ENCODE results near the gene ZNF414.

DNA sequence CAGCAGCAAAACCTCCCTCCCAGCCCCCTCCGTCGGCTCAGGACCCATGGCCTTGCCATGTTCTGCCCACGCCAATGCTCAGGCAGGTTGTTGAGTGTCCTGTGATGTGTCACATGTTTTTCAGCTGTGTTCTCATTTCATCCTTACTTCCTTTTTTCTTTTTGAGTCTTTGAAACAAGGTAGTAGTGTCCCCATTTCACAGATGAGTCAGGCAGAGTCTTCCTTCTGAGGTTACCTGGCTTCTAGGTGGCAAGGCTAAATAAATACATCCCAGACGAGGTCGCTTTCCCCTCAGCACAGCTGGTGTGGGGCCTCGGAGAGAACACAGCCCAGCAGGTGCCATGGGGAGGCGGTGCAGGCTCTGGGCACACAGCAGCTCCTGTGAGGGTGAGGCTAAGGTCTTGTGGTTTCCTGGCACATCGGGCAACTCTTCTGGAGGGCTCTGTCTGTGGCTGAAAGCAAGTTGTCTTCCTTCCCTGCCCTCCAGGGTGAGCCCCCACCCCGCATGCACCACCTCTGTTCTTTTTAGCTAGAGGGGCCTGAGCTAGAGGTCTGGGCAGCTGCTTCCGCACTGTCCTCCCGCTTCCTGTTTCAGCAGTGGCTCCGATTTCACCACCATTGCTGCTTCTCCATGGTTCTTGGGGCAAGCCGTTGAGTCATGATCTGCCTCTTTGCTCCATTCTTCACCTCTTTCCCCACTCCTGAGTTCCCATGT lies 26.7 kb downstream of the ZNF414 start:
- TF ChIP-seq IRF4 (IDR thresholded peaks at IDR 0.05; ENCODE audit: low read depth, low read length) = no peak
- no peak for TF ChIP-seq SUPT20H (IDR thresholded peaks at IDR 0.05; ENCODE audit: borderline replicate concordance, control insufficient read depth, low read depth, low read length)
- TF ChIP-seq, protein P1, sequence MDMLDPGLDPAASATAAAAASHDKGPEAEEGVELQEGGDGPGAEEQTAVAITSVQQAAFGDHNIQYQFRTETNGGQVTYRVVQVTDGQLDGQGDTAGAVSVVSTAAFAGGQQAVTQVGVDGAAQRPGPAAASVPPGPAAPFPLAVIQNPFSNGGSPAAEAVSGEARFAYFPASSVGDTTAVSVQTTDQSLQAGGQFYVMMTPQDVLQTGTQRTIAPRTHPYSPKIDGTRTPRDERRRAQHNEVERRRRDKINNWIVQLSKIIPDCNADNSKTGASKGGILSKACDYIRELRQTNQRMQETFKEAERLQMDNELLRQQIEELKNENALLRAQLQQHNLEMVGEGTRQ (IDR thresholded peaks at IDR 0.05; ENCODE audit: borderline replicate concordance, low read depth, low read length) = no peak
- no peak for TF ChIP-seq MXI1 (IDR thresholded peaks at IDR 0.05; ENCODE audit: low read depth, low read length)
- no peak for TF ChIP-seq SMC3 (IDR thresholded peaks at IDR 0.05; ENCODE audit: borderline replicate concordance, low read length)
- TF ChIP-seq, protein P2, sequence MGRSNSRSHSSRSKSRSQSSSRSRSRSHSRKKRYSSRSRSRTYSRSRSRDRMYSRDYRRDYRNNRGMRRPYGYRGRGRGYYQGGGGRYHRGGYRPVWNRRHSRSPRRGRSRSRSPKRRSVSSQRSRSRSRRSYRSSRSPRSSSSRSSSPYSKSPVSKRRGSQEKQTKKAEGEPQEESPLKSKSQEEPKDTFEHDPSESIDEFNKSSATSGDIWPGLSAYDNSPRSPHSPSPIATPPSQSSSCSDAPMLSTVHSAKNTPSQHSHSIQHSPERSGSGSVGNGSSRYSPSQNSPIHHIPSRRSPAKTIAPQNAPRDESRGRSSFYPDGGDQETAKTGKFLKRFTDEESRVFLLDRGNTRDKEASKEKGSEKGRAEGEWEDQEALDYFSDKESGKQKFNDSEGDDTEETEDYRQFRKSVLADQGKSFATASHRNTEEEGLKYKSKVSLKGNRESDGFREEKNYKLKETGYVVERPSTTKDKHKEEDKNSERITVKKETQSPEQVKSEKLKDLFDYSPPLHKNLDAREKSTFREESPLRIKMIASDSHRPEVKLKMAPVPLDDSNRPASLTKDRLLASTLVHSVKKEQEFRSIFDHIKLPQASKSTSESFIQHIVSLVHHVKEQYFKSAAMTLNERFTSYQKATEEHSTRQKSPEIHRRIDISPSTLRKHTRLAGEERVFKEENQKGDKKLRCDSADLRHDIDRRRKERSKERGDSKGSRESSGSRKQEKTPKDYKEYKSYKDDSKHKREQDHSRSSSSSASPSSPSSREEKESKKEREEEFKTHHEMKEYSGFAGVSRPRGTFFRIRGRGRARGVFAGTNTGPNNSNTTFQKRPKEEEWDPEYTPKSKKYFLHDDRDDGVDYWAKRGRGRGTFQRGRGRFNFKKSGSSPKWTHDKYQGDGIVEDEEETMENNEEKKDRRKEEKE (IDR thresholded peaks at IDR 0.05) = no peak

Data from GM12878 (cell line).